GM19468 (cell line): ENCODE results near the gene TTC9C.
A peak's percentile ranks its signal among the peaks of the same experiment; 100 is the strongest.
"Not testable (repeated sequence)": the region's sequence is repeated elsewhere in the genome, so short reads cannot be mapped to it uniquely, and the experiment has no call there.

ENCODE experiments used
- ATAC-seq: cut with Tn5 transposase; IDR thresholded peaks from one replicate; pipeline ENCODE4 v1.9.1; 2021; ENCODE audit warnings: mild to moderate bottlenecking, moderate library complexity, moderate number of reproducible peaks; ENCODE audit not compliant: unreplicated experiment; ENCODE audit errors: extremely low read depth

TTC9C gene

DNA sequence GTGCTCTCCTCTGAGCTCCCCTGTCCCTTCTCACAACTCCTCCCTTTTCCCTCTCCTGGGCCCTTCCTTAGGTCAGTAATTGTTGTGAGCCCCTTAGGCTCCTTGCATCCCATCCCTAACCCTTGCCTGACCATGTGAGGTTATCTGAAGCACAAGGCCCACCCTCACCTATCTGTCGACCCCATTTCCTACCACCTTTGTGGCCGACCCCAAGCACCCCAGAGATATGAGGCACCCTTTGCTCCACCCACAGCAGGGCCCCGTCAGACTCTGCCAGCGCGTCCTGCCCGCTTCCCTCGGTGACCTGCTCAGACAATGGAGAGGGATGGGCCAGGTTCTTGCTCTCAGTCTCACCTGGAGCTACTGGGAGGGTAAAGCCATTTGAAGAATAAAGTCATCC lies 19.5 kb upstream of the TTC9C start:
- no peak for ATAC-seq

DNA sequence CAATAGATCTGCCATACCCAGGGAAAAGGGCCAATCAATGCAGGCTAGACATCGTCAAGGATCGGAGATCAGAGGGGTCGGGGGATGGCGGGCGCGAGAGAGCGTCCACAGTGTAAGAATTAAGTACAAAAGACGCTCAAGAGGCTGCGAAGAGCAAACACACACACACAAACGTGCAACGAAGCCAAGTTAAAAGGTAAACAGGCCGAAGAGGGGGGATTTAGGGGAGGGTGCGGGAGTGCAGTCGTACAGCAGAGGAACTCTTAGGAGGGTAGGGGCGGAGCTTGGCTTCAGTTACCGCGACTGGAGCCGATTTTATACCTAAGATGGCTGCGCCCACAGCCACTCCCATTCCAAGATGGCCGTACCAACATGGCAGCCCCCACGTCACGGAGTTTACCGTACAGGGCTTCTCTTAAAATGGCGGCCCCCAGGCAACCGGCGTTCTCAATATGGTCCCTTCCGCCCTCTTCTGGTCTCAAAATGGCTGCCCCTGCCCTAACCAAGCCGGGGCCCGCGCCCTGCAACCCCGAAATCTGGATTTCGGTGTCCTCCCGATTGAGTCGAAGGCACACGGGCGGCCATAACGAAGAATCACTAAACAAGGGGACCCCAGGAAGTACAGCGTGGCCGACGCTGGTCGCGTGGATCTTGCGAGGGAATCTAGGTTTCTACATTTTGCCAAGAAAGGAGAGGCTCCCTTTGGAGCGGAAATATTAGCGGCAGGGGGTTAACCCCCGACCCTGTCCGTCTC lies 18.9 kb upstream of the TTC9C start:
- ATAC-seq: no peak

DNA sequence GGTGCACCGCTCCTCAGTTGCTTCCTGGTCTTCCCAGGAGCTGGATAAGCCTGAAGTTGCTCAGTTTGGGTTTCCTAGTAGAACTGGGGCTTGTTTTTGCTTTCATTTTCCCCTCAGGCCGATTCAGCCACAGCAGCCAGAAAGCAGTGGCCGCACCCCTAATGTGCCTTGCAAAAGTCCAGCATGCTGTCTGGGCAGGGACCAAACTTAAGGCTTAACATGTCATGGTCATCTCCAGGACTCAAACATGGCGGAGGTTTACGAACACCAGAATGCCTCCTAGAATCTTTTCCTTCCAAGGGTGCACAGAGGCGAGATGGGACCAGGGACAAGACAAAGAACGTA lies 18.3 kb upstream of the TTC9C start:
- ATAC-seq: no peak

DNA sequence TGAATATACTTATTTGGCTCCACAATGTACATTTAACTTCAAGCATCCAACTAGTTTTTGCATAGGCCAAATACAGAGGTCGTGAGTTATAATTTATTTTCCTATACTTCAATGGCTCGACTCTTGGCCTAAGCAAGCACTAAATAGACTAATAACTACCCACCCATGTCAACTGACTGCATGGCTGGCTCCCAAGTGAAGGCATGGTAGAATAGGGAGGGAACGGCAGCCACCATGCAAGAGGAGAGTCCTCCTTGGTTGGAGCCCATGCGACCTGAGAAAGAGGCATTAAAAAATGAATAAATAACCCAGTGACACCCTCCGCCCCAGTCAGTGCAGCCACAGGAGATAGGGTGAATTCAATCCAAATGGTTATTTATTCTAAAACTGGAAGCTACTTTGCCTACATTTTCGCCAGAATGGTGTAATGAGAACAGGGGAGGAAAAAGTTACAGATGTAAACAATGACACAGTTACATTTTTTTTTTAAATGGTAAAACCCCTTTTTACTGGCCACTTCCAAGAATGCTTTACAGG lies 15.9 kb upstream of the TTC9C start:
- no peak for ATAC-seq

DNA sequence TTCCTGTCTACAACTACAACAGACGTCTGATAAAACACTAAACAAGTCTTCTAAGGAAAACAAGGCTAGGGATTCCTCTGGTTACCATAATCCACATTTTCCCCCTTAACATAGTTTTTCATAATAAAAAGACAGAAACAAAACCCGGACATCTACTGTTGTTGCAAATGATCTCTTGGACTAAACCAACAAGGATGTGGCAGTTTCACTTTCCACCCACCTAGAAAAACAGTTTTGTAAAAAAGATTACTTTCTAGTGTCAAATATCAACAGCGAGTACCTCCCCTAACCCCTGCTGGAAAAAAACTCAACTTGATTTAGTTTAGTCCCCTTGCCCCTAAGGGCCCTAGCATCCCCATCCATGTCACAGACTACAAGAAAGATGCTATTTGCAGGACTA lies 15.4 kb upstream of the TTC9C start:
- no peak for ATAC-seq

DNA sequence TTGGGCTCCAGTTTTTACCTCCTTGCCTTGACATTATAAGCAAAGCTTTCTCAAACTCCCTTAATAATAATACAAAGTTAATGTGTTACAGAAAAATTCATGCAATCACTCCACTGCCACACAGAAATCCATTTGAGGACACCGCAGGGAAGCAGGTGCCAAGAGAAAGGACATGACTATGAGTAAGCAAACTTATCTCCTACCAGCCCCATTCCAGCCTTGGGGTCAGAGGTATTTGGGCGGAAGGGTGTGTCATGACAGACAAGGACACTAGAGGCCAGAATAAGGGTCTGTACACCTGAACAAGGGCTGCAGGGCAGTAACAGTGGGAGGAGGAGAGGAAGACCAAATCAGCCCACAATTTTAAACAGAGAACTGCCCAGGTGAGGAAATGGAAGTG lies 14.9 kb upstream of the TTC9C start:
- no peak for ATAC-seq

DNA sequence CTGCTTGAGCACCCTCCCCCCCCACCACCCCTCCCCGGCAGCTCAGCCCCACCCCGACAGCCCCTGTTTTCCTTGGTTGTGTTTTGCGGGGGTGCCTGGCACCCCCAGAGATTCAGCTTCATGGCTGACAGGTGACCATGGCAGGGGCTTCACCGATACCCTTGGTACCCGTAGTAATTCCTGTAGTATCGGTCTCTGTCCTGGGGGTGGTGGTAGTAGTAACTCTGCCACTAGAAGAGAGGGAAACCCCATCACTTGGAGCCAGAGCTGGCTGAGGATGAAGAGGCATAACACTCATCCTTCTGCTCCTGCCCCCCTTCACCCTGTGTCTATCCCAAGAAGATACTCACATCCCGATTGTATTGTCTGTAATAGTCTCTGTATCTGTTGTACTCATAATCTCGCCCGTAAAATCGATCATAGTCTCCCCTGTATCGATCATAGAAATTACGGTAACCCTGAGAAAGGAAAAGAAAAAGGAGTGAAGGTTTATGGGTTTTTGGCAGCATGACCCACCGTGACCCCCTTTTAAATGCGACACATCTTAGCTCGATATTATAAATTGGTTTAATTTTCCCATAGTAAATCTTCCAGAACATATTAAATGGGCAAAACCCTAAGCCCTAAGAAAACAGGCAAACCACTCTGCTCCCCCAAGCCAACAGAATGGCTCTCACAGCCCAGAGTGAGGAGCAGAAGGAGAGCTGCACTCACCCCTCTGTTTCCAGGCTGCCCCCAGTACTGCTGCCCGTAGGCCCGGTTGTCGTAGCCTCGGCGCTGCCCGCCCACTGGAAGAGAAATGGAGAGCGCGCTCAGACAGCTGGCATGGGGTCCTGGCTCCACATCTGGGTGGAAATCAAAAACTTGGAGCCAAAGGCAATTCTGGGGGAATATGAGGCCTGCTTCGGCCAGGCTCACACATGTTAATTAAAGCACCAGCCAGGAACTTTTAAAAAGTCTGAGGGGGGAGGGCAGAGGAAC lies 12.8 kb upstream of the TTC9C start:
- no peak for ATAC-seq

DNA sequence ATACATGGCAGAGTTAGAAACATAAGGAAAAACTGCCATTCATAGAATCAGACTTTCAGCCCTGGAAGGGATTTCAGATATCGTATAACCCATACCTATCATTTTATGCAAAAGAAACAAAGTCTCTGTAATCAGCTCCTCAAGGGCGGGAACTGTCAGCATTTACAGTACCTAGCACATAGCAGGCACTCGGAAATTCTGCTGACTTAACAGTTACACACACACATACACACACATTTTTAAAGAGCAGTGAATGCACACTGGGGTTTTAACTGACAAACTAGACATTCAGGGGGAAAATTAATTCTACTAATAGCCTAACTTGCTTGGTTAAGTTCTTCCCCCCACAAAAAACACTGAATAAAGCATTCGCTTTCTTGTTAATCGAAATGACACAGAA lies 12.1 kb upstream of the TTC9C start:
- ATAC-seq: no peak

DNA sequence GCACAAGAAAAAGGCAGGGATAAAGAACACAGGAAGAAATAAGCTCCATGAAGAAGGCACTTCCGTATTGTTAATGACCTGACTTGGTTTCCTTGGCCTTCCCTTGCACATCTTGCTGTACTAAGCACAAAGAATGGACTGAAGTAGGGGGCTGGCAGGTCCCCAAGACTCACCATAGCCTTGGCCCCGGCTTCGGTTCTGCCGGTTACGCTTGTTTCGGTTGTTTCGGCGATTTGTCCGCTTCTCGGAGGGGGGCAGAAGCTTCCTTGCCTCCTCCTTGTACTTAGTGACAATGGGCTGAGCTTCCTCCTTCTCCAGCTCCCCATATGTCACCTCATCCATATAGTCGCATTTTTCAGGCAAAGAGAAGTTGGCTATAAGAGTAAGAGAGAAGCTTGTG lies 11.5 kb upstream of the TTC9C start:
- no peak for ATAC-seq

DNA sequence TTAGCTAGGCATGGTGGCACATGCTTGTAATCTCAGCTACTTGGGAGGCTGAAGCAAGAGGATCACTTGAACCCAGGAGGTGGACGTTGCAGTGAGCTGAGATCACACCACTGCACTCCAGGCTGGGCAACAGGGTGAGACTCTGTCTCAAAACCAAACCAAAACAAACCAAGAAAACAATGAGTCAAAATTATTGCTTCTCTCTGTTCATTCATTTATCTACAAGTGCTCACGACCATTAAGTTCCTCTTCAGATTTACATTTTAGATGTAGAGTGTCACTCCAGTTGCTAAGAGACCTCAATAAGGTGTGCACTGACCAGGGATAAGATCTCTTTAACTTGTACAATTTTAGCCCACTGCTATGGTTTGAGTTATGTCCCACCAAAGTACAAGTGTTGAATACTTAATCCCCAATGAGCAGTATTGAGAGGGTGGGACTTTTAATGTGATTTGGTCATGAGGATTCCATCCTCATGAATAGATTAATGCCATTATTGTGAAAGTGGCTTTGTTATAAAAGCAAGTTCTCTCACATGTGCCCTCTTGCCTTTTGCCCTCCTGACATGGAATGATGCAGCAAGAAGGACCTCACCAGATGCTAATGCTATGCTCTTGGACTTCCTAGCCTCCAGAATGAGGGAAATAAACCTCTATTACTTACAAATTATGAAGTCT lies 8.8 kb upstream of the TTC9C start:
- ATAC-seq: no peak

DNA sequence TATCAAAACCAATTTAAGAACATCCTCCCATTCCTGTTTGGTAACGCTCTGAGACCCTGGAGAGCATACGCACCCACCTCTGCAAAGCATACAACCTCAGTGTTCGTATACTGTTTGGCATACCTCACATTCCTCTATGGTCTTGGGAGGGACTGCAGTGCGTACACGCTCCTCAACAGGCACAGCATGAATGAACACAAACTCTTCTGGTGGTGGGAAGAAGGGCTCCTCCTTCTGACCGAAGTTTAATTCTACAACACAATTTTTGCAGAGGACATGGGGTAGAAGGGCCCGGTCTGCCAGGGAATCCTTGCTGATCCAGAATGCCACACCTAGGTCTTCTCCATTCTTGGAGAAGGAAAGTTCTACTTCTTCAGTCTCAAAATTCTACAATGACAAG lies 6.3 kb upstream of the TTC9C start:
- no peak for ATAC-seq

DNA sequence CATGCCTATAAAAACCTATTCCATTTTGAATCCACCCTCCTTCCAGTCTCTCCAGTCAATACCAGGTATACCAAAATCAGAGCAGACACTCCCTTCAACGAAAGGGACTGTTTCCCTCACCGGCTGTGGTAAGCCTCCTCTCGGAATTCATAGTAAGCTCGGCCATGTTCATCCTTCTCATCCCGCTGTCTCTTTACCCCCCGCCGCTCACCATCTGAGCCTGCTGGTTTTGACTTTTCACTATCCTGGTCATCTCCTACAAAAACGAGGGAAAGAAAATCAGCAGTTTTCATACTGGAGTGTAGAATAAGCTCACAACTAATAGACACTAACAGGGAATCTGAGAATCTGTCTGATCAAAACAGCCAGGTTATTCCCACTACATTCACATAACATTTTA lies 4.1 kb upstream of the TTC9C start:
- ATAC-seq: no peak

DNA sequence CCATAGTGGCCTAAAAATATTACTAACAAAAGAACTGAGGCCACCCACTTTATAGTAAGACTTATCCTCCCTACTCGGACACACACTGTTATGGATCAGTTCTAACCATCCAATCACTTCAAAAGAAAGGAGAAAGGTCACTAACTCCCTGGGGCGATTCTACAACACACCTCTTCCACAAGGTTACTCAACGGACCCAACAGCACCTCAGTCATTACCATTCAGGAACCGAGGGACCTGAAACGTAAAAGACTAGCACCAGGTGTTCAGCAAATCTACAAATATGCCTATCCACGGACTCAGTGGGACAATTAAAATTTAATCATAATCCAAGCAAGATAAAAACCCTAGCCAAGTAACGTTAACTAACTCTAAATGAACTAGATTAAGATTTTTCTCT lies 2.6 kb upstream of the TTC9C start:
- no peak for ATAC-seq

DNA sequence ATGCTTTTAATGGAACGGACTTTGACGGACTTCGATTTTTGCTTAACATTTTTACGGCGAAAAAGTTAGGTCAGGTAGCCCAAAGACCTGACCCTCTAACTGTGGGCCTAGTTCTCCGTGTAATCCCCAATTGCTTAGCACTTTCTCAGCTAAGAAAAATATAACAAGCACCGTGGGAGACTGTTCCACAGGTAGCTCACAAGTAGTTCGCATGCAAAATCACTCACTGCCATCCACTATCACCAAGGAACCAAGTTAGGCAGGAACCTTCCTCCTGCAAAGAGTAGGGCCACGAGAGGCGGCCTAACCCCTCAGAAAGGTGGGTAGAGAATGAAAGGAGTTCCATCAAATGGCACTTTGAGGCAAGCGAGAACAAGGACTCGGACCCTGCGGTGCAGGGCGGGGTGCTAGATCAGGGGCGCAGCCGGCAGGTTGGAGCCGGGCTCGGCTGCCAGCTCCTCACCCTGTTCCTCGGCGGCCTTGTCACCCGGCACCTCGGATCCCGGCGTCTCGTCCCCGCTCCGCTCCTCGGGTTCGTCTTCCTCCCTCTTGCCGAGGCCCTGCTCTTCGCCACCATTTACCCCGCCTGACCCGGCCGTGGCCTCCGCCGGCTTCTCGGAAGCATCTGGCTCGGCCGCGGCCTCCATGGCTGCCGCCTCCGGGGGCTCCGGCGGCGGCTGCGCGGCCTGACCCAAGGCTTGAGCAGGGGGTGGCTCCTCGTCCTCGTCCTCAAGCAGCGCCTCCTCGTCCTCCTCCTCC lies 2.0 kb upstream of the TTC9C start:
- ATAC-seq: peak; percentile 1

DNA sequence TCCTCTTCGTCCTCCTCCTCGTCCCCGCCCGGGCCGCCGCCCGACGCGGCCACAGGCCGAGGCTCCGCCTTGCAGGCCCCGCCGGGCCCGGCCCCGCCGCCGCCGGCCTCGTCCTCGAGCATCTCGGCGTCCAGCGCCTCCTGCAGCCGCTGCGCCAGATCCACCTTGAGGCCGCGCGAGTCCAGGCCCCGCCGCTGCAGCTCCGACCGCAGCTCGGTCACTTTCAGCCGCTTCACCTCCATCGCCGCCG lies 1.4 kb upstream of the TTC9C start:
- ATAC-seq: no peak

DNA sequence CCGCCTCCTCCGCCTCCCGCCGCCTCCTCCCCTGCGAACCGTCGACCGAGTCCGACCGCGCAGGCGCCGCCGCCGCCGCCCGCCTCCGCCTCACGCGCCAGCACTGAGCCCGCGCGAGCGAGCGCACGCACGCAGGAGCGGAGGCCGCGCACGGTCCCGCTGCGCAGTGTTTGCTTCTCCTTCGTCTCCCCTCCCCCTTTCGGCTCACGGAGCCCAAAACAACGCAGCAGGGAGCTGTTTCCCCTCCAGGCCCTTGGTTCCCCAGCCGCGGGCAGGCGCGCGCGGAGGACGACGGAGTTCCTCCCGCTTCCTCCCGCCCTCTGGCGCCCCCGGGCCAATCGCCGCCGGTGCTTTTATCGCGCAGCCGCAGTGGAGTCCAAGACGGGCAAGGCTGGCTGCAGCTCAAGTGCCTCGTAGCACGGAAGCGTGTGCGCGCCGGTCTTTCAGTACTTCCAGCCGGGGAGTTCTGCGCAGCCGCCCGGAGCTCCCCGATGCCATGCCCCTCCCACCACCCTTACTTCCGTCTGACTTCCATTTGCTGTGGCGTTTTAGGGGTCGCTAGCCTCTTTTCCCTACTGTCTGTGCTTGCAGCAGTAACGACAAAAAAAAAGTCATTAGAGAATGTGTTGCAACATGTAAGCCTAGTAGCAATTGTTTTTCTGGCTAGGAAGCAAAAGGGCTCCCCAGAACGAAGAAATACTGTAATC lies 968 bp upstream of the TTC9C start, which contains the start of gene HNRNPUL2:
TSS of gene HNRNPUL2 (minus strand) at position 293 of the 707 bp plus-strand sequence. CDS start 301 bp downstream, outside the sequence.
- peak; percentile 60 for ATAC-seq

DNA sequence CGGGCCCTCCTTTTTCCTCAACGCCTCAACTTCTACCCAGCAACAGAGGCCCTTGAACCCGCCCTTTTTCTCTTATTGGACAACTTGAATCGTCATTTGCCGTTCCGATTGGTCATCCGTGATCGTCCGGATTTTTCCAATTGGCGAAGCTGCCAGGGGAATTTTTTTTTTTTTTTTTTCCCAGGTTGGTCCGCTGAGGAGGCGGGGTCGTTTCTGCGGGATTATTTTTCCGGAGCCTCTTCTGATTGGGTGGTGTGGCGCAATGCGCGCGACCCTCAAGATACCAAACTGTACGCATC lies 465 bp upstream of the TTC9C start:
- ATAC-seq: peak; percentile 6

DNA sequence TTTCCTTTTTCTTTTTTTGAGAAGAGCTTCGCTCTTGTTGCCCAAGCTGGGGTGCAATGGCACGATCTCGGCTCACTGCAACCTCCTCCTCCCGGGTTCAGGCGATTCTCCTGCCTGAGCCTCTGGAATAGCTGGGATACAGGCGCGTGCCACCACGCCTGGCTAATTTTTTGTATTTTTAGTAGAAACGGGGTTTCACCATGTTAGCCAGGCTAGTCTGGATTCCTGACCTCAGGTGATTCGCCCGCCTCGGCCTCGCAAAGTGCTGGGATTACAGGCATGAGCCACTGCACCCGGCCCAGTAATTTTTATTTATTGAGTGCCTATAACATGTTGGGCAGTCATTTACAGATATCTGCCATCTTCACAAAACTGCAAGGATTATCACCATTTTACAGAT lies 1.8 kb downstream of the TTC9C start:
- ATAC-seq: not testable (repeated sequence)

DNA sequence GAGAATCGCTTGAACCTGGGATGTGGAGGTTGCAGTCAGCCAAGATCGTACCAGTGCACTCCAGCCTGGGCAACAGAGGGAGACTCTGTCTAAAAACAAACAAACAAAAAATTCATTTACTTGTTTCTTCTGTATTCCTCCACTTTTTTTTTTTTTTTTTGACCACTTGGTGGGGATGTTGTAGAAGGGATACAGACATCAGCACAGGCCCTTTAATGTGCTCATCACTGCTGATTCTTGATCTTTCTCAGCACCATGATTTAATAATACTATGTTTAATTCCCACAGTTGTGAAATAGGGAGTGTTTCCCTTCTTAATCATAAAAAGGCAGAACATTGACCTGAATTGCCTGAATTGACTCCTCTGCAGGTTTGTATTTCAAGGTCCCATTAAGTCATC lies 4.5 kb downstream of the TTC9C start:
- no peak for ATAC-seq

DNA sequence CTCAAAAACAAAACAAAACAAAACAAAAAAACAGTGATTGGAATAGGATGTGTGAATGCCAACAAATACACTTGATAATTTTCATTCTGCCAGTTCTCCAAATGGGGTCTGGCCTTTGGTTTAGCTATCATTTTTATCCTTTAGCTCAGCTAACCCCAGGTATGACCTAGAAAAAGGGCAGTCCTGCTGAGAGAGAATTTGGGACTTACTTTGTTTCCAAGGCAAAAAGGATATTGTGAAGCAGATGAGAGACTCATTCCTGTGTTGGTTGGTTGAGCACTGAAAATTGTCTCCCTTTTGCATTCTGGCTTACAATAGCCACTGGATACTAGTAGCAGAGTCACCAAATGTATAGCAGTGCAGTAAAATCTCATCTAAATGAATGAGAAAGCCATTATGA lies 8.9 kb downstream of the TTC9C start:
- ATAC-seq: no peak
